Trophoblast cell (in vitro differentiated cells and primary cell): ENCODE measurements around the gene PRIMA1.

Source experiments
- DNase-seq, 2 donors: peaks; one replicate each; pipeline ENCODE4 v3.0.0-alpha.2; 2016
- H2AFZ ChIP-seq: 2 replicates; pipeline ENCODE4 v1.6.1; 2013; ENCODE audit warnings: low read length, moderate library complexity, mild to moderate bottlenecking; ENCODE audit not compliant: insufficient read depth, poor library complexity
- H2AK5ac ChIP-seq: 2 replicates; pipeline ENCODE4 v1.6.1; 2013; ENCODE audit warnings: mild to moderate bottlenecking, low read length
- H2BK120ac ChIP-seq: 2 replicates; pipeline ENCODE4 v1.6.1; 2013; ENCODE audit warnings: low read length, mild to moderate bottlenecking, moderate library complexity; ENCODE audit not compliant: insufficient read depth, poor library complexity
- H2BK12ac ChIP-seq: 2 replicates; pipeline ENCODE4 v1.6.1; 2013; ENCODE audit warnings: mild to moderate bottlenecking, low read length, moderate library complexity
- H2BK5ac ChIP-seq: 2 replicates; pipeline ENCODE4 v1.6.1; 2013; ENCODE audit warnings: low read length, low read depth, moderate library complexity, mild to moderate bottlenecking; ENCODE audit not compliant: poor library complexity
- H3K14ac ChIP-seq: 2 replicates; pipeline ENCODE4 v1.6.1; 2013; ENCODE audit warnings: mild to moderate bottlenecking, low read length
- H3K18ac ChIP-seq: 2 replicates; pipeline ENCODE4 v1.6.1; 2013; ENCODE audit warnings: mild to moderate bottlenecking, low read length
- H3K23ac ChIP-seq: 2 replicates; pipeline ENCODE4 v1.6.1; 2013; ENCODE audit warnings: low read length
- H3K27ac ChIP-seq: 2 replicates; pipeline ENCODE4 v1.5.1; 2013; ENCODE audit warnings: low read depth, mild to moderate bottlenecking, inconsistent platforms, low read length, moderate library complexity
- H3K27me3 ChIP-seq: 2 replicates; pipeline ENCODE4 v1.6.1; 2013; ENCODE audit warnings: inconsistent platforms, mild to moderate bottlenecking, low read length, moderate library complexity; ENCODE audit not compliant: insufficient read depth
- H3K36me3 ChIP-seq, 2 experiments: 1 replicate in 1 of 2; 2 replicates in 1 of 2; pipeline ENCODE4 v1.6.1; 2013; ENCODE audit warnings: low read length in 2 of 2, mild to moderate bottlenecking in 2 of 2, moderate library complexity in 1 of 2; ENCODE audit not compliant: insufficient read depth in 2 of 2, control insufficient read depth in 1 of 2
- H3K4ac ChIP-seq: 2 replicates; pipeline ENCODE4 v1.6.1; 2013; ENCODE audit warnings: low read depth, mild to moderate bottlenecking, low read length, moderate library complexity
- H3K4me1 ChIP-seq, 2 experiments: 1 replicate in 1 of 2; 2 replicates in 1 of 2; pipeline ENCODE4 v1.6.1; 2013; ENCODE audit warnings: low read length in 2 of 2, mild to moderate bottlenecking in 2 of 2, moderate library complexity in 1 of 2; ENCODE audit not compliant: insufficient read depth in 2 of 2, control insufficient read depth in 1 of 2
- H3K4me2 ChIP-seq: 2 replicates; pipeline ENCODE4 v1.6.1; 2013; ENCODE audit warnings: inconsistent platforms, mild to moderate bottlenecking, low read length, moderate library complexity
- H3K4me3 ChIP-seq: 2 replicates; pipeline ENCODE4 v1.5.1; 2013; ENCODE audit warnings: mild to moderate bottlenecking, low read depth, low read length, inconsistent platforms
- H3K79me1 ChIP-seq: one replicate; pipeline ENCODE4 v1.6.1; 2013; ENCODE audit warnings: low read length
- H3K79me2 ChIP-seq: 2 replicates; pipeline ENCODE4 v1.6.1; 2013; ENCODE audit warnings: low read length, mild to moderate bottlenecking; ENCODE audit not compliant: control insufficient read depth, insufficient read depth, poor library complexity
- H3K9ac ChIP-seq: 2 replicates; pipeline ENCODE4 v1.6.1; 2013; ENCODE audit warnings: mild to moderate bottlenecking, low read length
- H3K9me3 ChIP-seq: 2 replicates; pipeline ENCODE4 v1.6.1; 2013; ENCODE audit warnings: low read depth, mild to moderate bottlenecking, control low read depth, inconsistent platforms, low read length; ENCODE audit not compliant: insufficient read depth
- H4K12ac ChIP-seq: 2 replicates; pipeline ENCODE4 v1.6.1; 2013; ENCODE audit warnings: low read depth, mild to moderate bottlenecking, low read length, moderate library complexity
- H4K8ac ChIP-seq: 2 replicates; pipeline ENCODE4 v1.6.1; 2013; ENCODE audit warnings: low read depth, mild to moderate bottlenecking, low read length, moderate library complexity
- H4K91ac ChIP-seq: one replicate; pipeline ENCODE4 v1.6.1; 2013; ENCODE audit warnings: low read depth, mild to moderate bottlenecking, low read length, moderate library complexity
- WGBS: extraction: QIAGEN DNeasy Blood & Tissue Kit; methylation state at CpG from one replicate; pipeline ENCODE4 v1.1.7; 2013; ENCODE audit warnings: missing lambda C conversion rate; ENCODE audit not compliant: insufficient read length, insufficient coverage; ENCODE audit errors: extremely low coverage; 5-methylcytosine and 5-hydroxymethylcytosine counted together

Gene PRIMA1

GRCh38 chr14:93744876-93745275 lies 43.4 kb downstream of the PRIMA1 start:
- Histone ChIP-seq H3K9ac (no peak overlapping the region), H3K4ac (no peak overlapping the region), H3K27me3 (no peaks in the 10 kb centered on the region), H3K27ac (no peak overlapping the region), H4K8ac (no peak overlapping the region), H2BK120ac (no peak overlapping the region), H4K12ac (no peak overlapping the region), H2BK5ac (no peak overlapping the region), H3K9me3 (no peaks in the 10 kb centered on the region), H3K4me3 (no peak overlapping the region), H4K91ac (no peak overlapping the region), H3K36me3 (no peaks in the 10 kb centered on the region), H2AK5ac (no peak overlapping the region), H3K4me1 (peaks cover 18 to 28% of the 10 kb centered on the region in 2 experiments), H3K23ac (no peak overlapping the region), H2BK12ac (no peak overlapping the region), H3K4me2 (no peak overlapping the region), H3K14ac (no peak overlapping the region), H3K18ac (no peak overlapping the region), H3K79me2 (no peaks in the 10 kb centered on the region), H2AFZ (no peak overlapping the region), H3K79me1 (peaks cover 2% of the 10 kb centered on the region)
- no peak for DNase-seq
- WGBS: no CpG with 5 or more reads among the region's 8 CpGs

- Histone ChIP-seq H4K8ac (no peak overlapping the region), H4K91ac (no peak overlapping the region), H3K9ac (no peak overlapping the region), H3K4me1 (peaks cover 18 to 28% of the 10 kb centered on the region in 2 experiments), H3K79me2 (no peaks in the 10 kb centered on the region), H3K9me3 (no peaks in the 10 kb centered on the region), H3K36me3 (no peaks in the 10 kb centered on the region), H3K4me3 (no peak overlapping the region), H2BK5ac (no peak overlapping the region), H2BK12ac (no peak overlapping the region), H2AK5ac (no peak overlapping the region), H3K27me3 (no peaks in the 10 kb centered on the region), H3K4me2 (no peak overlapping the region), H2AFZ (no peak overlapping the region), H3K4ac (no peak overlapping the region), H3K14ac (no peak overlapping the region), H2BK120ac (no peak overlapping the region), H4K12ac (no peak overlapping the region), H3K18ac (no peak overlapping the region), H3K27ac (no peak overlapping the region), H3K23ac (no peak overlapping the region), H3K79me1 (peaks cover 2% of the 10 kb centered on the region)
- WGBS: no CpG with 5 or more reads among the region's 14 CpGs
- no peak for DNase-seq
Measured at GRCh38 chr14:93744176-93744575, 44.1 kb downstream of the PRIMA1 start.

- Histone ChIP-seq H3K14ac (no peak overlapping the region), H3K27me3 (no peaks in the 10 kb centered on the region), H3K79me2 (no peaks in the 10 kb centered on the region), H4K12ac (no peak overlapping the region), H2BK12ac (no peak overlapping the region), H2BK5ac (no peak overlapping the region), H3K4me1 (peaks cover 17 to 26% of the 10 kb centered on the region in 2 experiments), H3K36me3 (no peaks in the 10 kb centered on the region), H3K4ac (no peak overlapping the region), H3K4me2 (no peak overlapping the region), H2AK5ac (no peak overlapping the region), H4K8ac (no peak overlapping the region), H4K91ac (no peak overlapping the region), H2BK120ac (no peak overlapping the region), H3K4me3 (no peak overlapping the region), H3K9me3 (no peaks in the 10 kb centered on the region), H3K27ac (no peak overlapping the region), H3K79me1 (peaks cover 2% of the 10 kb centered on the region), H2AFZ (peak overlapping the region; percentile 19), H3K23ac (no peak overlapping the region), H3K18ac (no peak overlapping the region), H3K9ac (no peak overlapping the region)
- no peak for DNase-seq
- WGBS: no CpG with 5 or more reads among the region's 26 CpGs
Measured at GRCh38 chr14:93743270-93744060, 44.8 kb downstream of the PRIMA1 start.

- Histone ChIP-seq H3K27me3 (no peaks in the 10 kb centered on the region), H3K4ac (no peak overlapping the region), H3K4me1 (peaks cover 10 to 19% of the 10 kb centered on the region in 2 experiments), H2BK120ac (no peak overlapping the region), H3K23ac (no peak overlapping the region), H3K9ac (no peak overlapping the region), H2BK12ac (no peak overlapping the region), H3K9me3 (no peaks in the 10 kb centered on the region), H3K36me3 (no peaks in the 10 kb centered on the region), H3K4me2 (no peak overlapping the region), H2AK5ac (no peak overlapping the region), H4K91ac (no peak overlapping the region), H3K14ac (no peak overlapping the region), H3K27ac (no peak overlapping the region), H3K4me3 (no peak overlapping the region), H2BK5ac (no peak overlapping the region), H3K79me1 (no peaks in the 10 kb centered on the region), H4K12ac (no peak overlapping the region), H3K18ac (no peak overlapping the region), H3K79me2 (no peaks in the 10 kb centered on the region), H4K8ac (no peak overlapping the region), H2AFZ (no peak overlapping the region)
- WGBS: no CpG with 5 or more reads among the region's 8 CpGs
- no peak for DNase-seq
Measured at GRCh38 chr14:93742761-93743160, 45.5 kb downstream of the PRIMA1 start.
